Glomerular endothelial cell (primary cell): ENCODE results near the gene F2RL3. TPM values are rescaled to one million over a fixed set of nuclear protein-coding genes. Genes with fewer than 3 reads are reported as not detected.

Source experiments
- DNase-seq: peaks from one replicate; pipeline ENCODE4 v3.0.0-alpha.2; 2011; ENCODE audit warnings: low read depth, low spot score; ENCODE audit errors: extremely low read depth
- total RNA-seq: library from RNA; depleted of rRNA; stranded (reverse); fragments of >200 nt; gene quantifications from 2 replicates; pipeline ENCODE4 v1.2.3, GENCODE V29; 2015

F2RL3 gene
- total RNA-seq, 1 donor from 2014 or later = 79.1 TPM

- no peak for DNase-seq
These were observed 4.3 kb downstream of the F2RL3 start for GRCh38 chr19:16892868-16893685.

DNA sequence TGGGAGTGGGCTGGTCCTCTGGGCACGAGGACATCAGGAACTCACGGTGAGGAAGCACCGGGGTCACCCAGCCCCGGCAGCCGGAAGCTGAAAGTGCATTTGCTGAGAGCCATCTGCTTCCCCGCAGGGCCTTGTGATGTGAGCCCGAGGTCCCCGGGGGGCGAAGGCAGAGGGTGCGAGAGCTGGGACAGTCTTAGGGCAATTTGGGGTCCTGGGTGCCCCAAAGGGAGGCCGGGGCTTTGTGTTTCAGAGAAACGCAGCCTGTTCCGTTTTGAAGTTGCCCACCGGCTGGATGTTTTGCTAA is 4.8 kb downstream of the F2RL3 start:
- no peak for DNase-seq

DNA sequence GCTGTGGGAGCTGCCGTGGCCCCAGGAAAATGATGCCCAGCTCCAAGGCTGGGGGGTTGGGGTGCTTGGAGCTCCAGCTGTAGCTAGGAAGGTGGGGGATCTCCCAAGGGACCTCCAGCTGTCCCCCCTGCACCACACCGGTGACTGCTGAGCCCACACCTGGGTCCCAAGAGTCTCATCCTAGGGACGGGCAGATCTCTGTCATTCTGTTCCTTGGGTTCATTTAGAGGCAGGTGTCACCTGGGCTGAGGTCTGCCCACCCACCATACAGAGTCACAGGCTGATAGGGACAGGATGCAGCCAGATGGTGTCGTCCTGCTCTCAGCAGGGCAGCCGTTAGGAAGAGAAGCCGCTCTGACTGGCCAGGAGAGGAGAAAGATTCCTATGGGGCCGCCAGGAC is 5.3 kb downstream of the F2RL3 start:
- no peak for DNase-seq

- no peak for DNase-seq
These were observed 6.8 kb downstream of the F2RL3 start for GRCh38 chr19:16895467-16896145.

DNA sequence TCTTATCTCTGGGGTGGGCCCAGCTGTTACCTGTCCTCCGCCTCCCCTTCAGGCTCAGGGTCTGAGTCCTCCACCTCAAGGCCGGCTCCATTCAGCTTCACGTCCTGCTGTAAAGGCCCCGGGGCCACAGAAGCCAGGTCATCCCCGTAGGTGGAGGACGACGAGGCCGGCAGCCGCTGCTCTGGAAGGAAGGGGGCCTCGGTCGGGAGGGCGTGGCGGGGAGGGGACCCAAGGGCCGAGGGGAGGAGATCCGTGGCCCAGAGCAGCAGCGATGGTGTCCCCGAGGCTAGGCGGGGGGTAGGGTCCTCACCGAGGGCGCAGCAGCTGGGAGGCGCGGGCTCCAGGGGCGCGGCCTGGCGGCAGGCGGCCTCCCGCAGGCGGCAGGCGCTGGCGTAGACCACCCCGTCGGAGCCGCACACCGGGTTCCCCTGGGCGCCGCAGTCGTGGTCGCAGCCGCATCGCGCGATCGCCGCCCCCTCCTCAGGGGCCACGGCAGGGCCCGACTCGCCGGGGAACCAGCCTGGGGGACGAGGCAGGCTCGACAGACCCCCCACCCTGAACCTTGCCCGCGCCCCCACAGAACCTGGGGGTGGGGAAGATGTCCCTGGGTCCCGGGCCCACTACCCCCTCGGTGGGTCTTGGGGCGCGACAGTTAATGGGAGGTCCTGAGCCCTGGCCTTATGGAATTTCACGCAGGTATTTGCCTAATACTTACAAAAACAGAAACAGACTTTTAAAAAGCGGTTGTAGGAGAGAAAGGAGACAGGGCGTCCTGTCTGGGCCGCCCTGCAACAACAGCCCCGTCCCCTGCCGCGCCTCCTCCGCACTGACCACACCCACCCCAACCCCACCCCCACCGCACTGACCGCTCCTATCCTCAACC is 7.6 kb downstream of the F2RL3 start:
- DNase-seq = no peak

DNA sequence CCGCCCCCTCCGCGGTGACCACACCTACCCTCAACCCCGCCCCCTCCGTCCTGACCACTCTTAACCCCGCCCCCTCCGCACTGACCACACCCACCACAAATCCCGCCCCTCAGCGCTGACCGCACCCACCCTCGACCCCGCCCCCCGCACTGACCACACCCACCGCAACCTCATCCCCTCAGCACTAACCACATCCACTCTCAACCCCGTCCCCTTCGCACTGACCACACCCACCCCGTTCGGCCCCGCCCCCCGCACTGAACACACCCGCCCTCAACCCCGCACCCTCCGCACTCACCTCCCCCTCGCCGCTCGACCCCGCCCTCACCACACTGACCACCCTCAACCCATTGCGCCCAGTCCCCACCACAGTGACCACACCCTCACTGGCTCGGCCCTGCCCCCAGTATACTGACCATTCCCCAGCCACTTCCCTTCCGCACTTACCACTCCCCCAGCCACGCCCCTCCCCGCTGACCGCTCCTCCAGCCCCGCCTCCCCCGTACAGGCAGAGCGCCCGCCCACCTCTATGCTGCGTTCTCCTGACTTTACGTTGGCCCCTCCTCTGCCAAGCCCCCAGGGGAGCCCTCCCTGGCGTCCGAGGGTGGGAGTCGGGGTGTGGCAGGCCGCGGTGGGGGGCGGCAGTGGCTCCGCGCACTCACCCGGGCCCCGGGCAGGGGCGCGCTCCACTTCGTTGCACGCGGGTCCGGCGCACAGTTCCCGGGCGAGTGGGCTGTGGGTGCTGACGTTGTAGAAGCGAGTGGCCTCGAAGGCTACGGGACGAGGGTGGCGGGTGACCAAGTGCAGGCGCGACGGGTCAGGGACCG is 8.4 kb downstream of the F2RL3 start:
- DNase-seq = no peak

GRCh38 chr19:16897856-16898161 is 9.0 kb downstream of the F2RL3 start:
- no peak for DNase-seq

DNA sequence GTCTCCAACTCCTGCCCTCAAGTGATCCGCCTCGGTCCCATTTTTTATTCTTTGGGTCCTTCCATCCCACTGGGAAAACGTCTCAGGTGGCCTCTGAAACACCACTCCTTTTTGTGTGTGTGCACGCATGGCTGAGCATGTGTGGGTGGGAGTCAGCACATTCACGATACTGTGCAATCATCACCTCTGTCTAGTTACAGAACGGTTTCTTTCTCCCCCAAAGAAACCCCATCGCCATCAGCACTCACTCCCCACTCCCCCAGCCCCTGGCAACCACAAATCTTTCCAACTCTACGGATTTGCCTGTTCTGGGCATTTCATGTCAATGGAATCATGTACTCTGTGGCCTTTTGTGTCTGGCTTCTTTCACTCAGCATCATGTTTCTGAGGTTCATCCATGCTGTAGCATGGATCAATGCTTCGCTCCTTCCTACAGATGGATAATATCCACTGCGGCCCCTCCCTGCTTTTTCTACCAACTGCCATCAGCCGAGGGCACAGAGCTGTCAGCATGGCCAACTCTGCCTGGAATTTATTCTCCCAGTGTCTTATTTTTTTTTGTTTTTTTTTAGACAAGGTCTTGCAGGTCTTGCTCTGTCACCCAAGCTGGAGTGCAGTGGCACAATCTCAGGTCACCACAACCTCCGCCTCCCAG is 9.7 kb downstream of the F2RL3 start:
- no peak for DNase-seq

- DNase-seq = no peak
These were observed 10.8 kb downstream of the F2RL3 start for GRCh38 chr19:16899566-16900075.

- DNase-seq = no peak
These were observed 12.8 kb downstream of the F2RL3 start for GRCh38 chr19:16901491-16902175.

GRCh38 chr19:16902545-16902944 is 13.7 kb downstream of the F2RL3 start:
- DNase-seq = no peak

DNA sequence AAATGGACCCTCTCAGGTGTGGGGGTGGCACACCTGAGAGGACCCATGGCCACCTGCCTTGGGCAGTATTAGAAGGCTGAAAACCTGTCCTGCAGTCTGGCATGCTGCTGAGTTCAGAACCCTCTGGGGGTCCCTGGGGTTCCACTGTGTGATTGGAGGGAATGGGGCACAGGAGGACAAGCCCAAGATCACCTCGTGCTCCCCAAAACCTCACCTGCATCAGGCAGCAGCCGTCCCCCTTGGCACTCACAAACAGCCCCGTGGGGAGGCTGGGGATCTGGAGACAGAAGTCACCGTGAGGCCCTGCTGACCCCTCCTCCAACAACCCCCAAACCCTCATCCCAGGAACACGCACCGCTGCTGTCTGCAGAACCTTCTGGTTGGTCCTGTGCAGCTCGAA is 14.5 kb downstream of the F2RL3 start:
- no peak for DNase-seq

- no peak for DNase-seq
These were observed 15.8 kb downstream of the F2RL3 start for GRCh38 chr19:16904599-16904998.

DNA sequence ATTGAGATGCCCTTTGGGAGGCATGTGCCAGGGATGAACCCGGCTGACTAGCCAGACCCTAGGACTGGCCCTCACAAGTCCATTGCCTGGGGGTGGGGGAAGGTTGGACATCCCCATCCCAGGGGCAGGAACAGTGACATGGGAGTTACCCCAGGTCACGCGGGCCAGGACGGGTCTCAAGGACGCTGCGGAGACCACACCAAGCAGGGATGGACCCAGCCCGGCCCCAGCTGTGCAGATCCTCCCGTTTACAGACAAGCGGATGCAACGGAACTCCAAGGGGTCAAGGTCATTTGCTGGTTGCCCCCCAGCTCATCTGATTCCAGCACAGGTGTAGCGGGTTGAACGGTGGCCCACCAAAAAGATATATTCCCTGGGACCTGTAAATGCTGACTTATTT is 20.0 kb downstream of the F2RL3 start:
- no peak for DNase-seq

DNA sequence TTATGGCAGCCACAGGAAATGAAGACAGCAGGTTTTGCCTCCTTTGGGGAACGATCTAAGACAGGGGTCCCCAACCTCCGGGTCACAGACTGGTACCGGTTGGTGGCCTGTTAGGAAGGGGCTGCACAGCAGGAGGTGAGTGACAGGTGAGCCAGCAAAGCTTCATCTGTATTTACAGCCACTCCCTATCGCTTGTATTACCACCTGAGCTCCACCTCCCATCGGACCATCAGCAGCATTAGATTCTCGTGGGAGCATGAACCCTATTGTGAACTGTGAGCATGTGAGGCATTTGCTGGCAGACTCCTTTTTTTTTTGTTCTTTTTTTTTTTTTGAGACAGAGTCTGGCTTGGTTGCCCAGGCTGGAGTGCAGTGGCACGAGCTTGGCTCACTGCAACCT is 22.2 kb downstream of the F2RL3 start:
- no peak for DNase-seq

- no peak for DNase-seq
These were observed 24.0 kb downstream of the F2RL3 start for GRCh38 chr19:16912780-16913179.

- DNase-seq = no peak
These were observed 25.6 kb downstream of the F2RL3 start for GRCh38 chr19:16914421-16914820.

DNA sequence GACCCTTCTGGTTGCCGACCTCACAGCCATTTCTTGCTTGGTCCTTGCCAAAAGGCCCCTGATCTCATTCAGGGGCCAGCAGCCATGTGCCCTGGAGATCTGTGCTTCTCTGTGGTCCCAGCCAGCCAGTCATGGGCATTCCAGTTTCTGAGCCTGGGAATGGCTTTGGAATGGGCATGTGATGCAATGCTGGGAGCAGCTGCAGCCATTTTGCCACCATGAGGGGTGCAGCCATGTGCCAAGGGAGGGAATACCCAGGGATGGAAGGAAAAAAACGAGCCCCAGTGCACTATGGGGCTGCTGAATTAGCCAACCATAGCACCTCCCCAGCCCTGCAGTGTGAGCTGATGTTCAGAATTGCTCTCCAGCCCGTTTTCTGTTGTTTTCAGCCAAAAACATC is 26.3 kb downstream of the F2RL3 start:
- DNase-seq = no peak

DNA sequence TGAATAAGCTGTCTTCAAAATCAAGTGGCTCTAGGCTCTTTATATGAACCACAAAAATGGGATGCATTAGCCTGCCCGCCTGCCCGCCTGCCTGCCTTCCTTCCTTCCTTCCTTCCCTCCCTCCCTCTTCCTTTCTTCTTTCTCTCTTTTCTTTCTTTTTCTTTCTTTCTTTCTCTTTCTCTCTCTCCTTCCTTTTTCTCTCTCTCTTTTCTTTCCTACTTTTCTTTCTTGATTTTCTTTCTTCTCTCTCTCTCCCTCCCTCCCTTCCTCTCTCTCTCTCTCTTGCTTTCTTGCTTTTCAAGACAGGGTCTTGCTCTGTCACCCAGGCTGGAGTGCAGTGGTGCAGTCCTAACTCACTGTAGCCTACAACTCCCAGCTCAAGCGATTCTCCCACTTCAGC is 26.9 kb downstream of the F2RL3 start:
- DNase-seq = no peak

- DNase-seq = no peak
These were observed 28.6 kb downstream of the F2RL3 start for GRCh38 chr19:16917401-16917800.
